Activated naive CD4-positive, alpha-beta T cell treated with anti-CD3 and anti-CD28 coated beads, Interleukin-2, amount 50 U/mL, for 72 hours (primary cell): ENCODE measurements around the gene SMTN. TPM values are rescaled to one million over a fixed set of nuclear protein-coding genes. Genes with fewer than 3 reads are reported as not detected.

Source experiments
- ATAC-seq, 2 donors: fragments of 150-1000 bp; cut with Tn5 transposase; 2 replicates each; pipeline ENCODE4 v1.10.0; 2021; ENCODE audit warnings: mild to moderate bottlenecking in 2 of 2, moderate library complexity in 2 of 2
- DNase-seq, 2 donors: peaks; one replicate each; pipeline ENCODE4 v3.0.0; 2021 to 2022; ENCODE audit warnings: low spot score in 2 of 2
- H3K27ac Mint-ChIP-seq, 2 donors: one replicate each; pipeline ENCODE4 v1.8.0; 2022; ENCODE audit warnings: mild to moderate bottlenecking in 2 of 2, mixed read lengths in 2 of 2
- H3K36me3 Mint-ChIP-seq, 2 donors: one replicate each; pipeline ENCODE4 v1.8.0; 2022; ENCODE audit warnings: mixed read lengths in 2 of 2
- H3K9me3 Mint-ChIP-seq, 2 donors: one replicate each; pipeline ENCODE4 v1.8.0; 2022; ENCODE audit warnings: mixed read lengths in 2 of 2
- total RNA-seq, 2 donors: library from RNA; stranded (reverse); gene quantifications; one replicate each; pipeline ENCODE4 v1.2.3, GENCODE V29; 2022

The SMTN gene
- total RNA-seq, 2 donors from 2014 or later: 32.5 to 128 TPM

GRCh38 chr22:31084811-31085492 is 3.8 kb downstream of the SMTN start:
- Mint-ChIP-seq H3K36me3 (peaks cover 6 to 29% of the 10 kb centered on the region in 2 donors), H3K9me3 (no peaks in the 10 kb centered on the region), H3K27ac (peak overlapping the region; percentile 72 to 90)
- DNase-seq (peak; percentile 89), ATAC-seq (peak; percentile 82 to 83)

GRCh38 chr22:31085493-31085824 is 4.3 kb downstream of the SMTN start:
- ATAC-seq: no peak
- H3K27ac Mint-ChIP-seq: peak overlapping the region; percentile 72 to 90
- H3K36me3 Mint-ChIP-seq: peaks cover 6 to 29% of the 10 kb centered on the region in 2 donors

GRCh38 chr22:31085928-31086327 is 4.8 kb downstream of the SMTN start:
- no peak for ATAC-seq
- Mint-ChIP-seq H3K36me3 (peaks cover 6 to 29% of the 10 kb centered on the region in 2 donors), H3K27ac (peak overlapping the region in 1 of 2 donors; percentile 90), H3K9me3 (no peaks in the 10 kb centered on the region)
- no peak for DNase-seq

More at GRCh38 chr22:31085493-31085824, 4.3 kb downstream of the SMTN start:
- no peak for DNase-seq
- no peaks in the 10 kb centered on the region for H3K9me3 Mint-ChIP-seq

- H3K36me3 Mint-ChIP-seq: peaks cover 6 to 22% of the 10 kb centered on the region in 2 donors
- H3K27ac Mint-ChIP-seq: no peak overlapping the region
- no peaks in the 10 kb centered on the region for H3K9me3 Mint-ChIP-seq
- no peak for ATAC-seq
- no peak for DNase-seq
These were observed 5.7 kb downstream of the SMTN start for GRCh38 chr22:31086703-31087330.

- Mint-ChIP-seq H3K9me3 (no peaks in the 10 kb centered on the region), H3K27ac (no peak overlapping the region), H3K36me3 (peaks cover 0 to 15% of the 10 kb centered on the region in 2 donors)
- DNase-seq: no peak
- no peak for ATAC-seq
These were observed 6.7 kb downstream of the SMTN start for GRCh38 chr22:31087744-31088215.

- Mint-ChIP-seq H3K27ac (no peak overlapping the region), H3K9me3 (no peaks in the 10 kb centered on the region), H3K36me3 (peaks cover 0 to 10% of the 10 kb centered on the region in 2 donors)
- DNase-seq: no peak
- ATAC-seq: no peak
These were observed 7.3 kb downstream of the SMTN start for GRCh38 chr22:31088233-31088986.

- no peaks in the 10 kb centered on the region for H3K9me3 Mint-ChIP-seq
- ATAC-seq (no peak), DNase-seq (no peak)
- peaks cover 0 to 1% of the 10 kb centered on the region in 2 donors for H3K36me3 Mint-ChIP-seq
- no peak overlapping the region for H3K27ac Mint-ChIP-seq
These were observed 8.3 kb downstream of the SMTN start for GRCh38 chr22:31089160-31090100.

- Mint-ChIP-seq H3K27ac (no peak overlapping the region), H3K36me3 (no peaks in the 10 kb centered on the region), H3K9me3 (no peaks in the 10 kb centered on the region)
- DNase-seq (no peak), ATAC-seq (no peak)
These were observed 9.3 kb downstream of the SMTN start for GRCh38 chr22:31090217-31091085.

GRCh38 chr22:31091106-31091975 is 10.2 kb downstream of the SMTN start:
- Mint-ChIP-seq H3K36me3 (no peaks in the 10 kb centered on the region), H3K9me3 (no peaks in the 10 kb centered on the region), H3K27ac (no peak overlapping the region)
- DNase-seq (no peak), ATAC-seq (no peak)

- ATAC-seq (no peak), DNase-seq (no peak)
- Mint-ChIP-seq H3K36me3 (no peaks in the 10 kb centered on the region), H3K9me3 (no peaks in the 10 kb centered on the region), H3K27ac (no peak overlapping the region)
These were observed 11.0 kb downstream of the SMTN start for GRCh38 chr22:31092161-31092560.

GRCh38 chr22:31093086-31093850 is 12.2 kb downstream of the SMTN start:
- no peak for DNase-seq
- H3K9me3 Mint-ChIP-seq: no peaks in the 10 kb centered on the region
- H3K27ac Mint-ChIP-seq: no peak overlapping the region
- ATAC-seq: no peak
- H3K36me3 Mint-ChIP-seq: no peaks in the 10 kb centered on the region

GRCh38 chr22:31094021-31094551 is 13.0 kb downstream of the SMTN start:
- ATAC-seq (no peak), DNase-seq (no peak)
- Mint-ChIP-seq H3K27ac (no peak overlapping the region), H3K9me3 (no peaks in the 10 kb centered on the region), H3K36me3 (no peaks in the 10 kb centered on the region)

GRCh38 chr22:31094741-31095140 is 13.6 kb downstream of the SMTN start:
- DNase-seq: no peak
- H3K27ac Mint-ChIP-seq: peak overlapping the region; percentile 43 to 45
- H3K36me3 Mint-ChIP-seq: no peaks in the 10 kb centered on the region
- H3K9me3 Mint-ChIP-seq: no peaks in the 10 kb centered on the region
- ATAC-seq: no peak

GRCh38 chr22:31095637-31096249 is 14.6 kb downstream of the SMTN start:
- ATAC-seq (no peak), DNase-seq (no peak)
- no peaks in the 10 kb centered on the region for H3K9me3 Mint-ChIP-seq
- no peaks in the 10 kb centered on the region for H3K36me3 Mint-ChIP-seq
- H3K27ac Mint-ChIP-seq: peak overlapping the region in 1 of 2 donors; percentile 50
